GM10248 (cell line): Measurements from ENCODE around the gene ODF2L.

Experiments
- CTCF ChIA-PET: fragments of 300-600 bp; sonication (Branson Sonifier 250); formaldehyde crosslinking; extraction: SDS; loops from one replicate; lab custom pipeline; 2021; ENCODE audit warnings: antibody characterized with exemption; lab: Yijun Ruan, JAX
- POLR2A ChIA-PET: fragments of 350-650 bp; sonication (Branson Sonifier 250); formaldehyde crosslinking; extraction: SDS; loops from one replicate; lab custom pipeline; 2020; ENCODE audit warnings: antibody characterized with exemption; lab: Yijun Ruan, JAX
- DNase-seq: peaks from one replicate; pipeline ENCODE4 v3.0.0; 2012; ENCODE audit errors: extremely low spot score
- CTCF ChIP-seq: IDR thresholded peaks from 2 replicates; pipeline ENCODE4 v1.5.1; 2012; ENCODE audit warnings: mild to moderate bottlenecking, low read depth; ENCODE audit errors: extremely low read depth, missing control alignments, control extremely low read depth

The ODF2L gene

GRCh38 chr1:86380257-86380861 is 15.8 kb downstream of the ODF2L start:
- peak; percentile 70 for TF ChIP-seq CTCF
- CTCF ChIA-PET = interaction anchor here (0.6 to 5.1 kb wide), 25 partner anchors 11 to 722 kb away, joined by 3 to 81 read pairs (median 5); partner anchors contain the start of genes ODF2L and SH3GLB1
- peak; percentile 37 for DNase-seq
- POLR2A ChIA-PET = no interaction called here

- no peak for TF ChIP-seq CTCF
- DNase-seq = no peak
- ChIA-PET POLR2A (no interaction called here), CTCF (interaction anchor here (1.4 to 5.1 kb wide), 6 partner anchors 12 to 375 kb away, joined by 3 to 81 read pairs (median 10); partner anchors contain the start of gene SH3GLB1)
Measured at GRCh38 chr1:86378813-86379212, 17.3 kb downstream of the ODF2L start.

DNA sequence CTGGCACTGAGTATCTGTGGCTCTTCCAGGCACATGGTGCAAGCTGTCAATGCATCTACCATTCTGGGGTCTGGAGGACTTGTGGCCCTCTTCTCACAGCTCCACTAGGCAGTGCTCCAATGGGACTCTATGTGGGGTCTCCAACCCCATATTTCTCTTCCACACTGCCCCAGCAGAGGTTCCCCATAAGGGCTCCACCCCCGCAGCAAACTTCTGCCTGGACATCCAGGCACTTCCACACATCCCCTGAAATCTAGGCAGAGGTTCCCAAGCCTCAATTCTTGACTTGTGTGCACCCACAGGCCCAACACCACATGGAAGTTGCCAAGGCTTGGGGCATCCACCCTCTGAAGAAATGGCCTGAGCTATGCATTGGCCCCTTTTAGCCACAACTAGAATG is 18.8 kb downstream of the ODF2L start:
- POLR2A ChIA-PET = no interaction called here
- no peak for TF ChIP-seq CTCF
- CTCF ChIA-PET = interaction anchor here (1.1 to 5.1 kb wide), 2 partner anchors 17 to 127 kb away, joined by 3 to 81 read pairs; no protein-coding TSS in a partner anchor
- no peak for DNase-seq

DNA sequence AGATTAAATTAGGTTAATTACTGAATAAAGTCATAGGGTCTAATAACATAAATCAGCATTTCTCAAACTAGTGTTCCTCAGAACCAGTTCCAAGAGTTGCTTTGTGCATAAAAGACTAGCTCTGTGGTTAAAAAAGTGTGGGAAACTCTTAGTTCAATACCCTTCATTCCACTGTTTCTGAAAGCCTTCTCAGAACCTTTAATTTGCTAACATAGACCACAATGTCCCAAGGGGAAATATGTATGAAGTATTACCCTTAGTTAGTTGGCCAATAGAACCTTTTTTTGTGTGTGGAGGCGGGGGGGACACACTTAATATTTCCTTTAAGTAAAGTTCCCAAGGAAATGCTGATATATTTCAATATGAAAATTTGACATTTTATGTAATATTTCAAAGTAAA is 20.4 kb downstream of the ODF2L start:
- no peak for DNase-seq
- TF ChIP-seq CTCF = no peak
- ChIA-PET CTCF (interaction anchor here (1.1 to 5.1 kb wide), 2 partner anchors 124 to 128 kb away, joined by 3 to 81 read pairs; no protein-coding TSS in a partner anchor), POLR2A (no interaction called here)

- CTCF ChIA-PET = no interaction called here
- POLR2A ChIA-PET = no interaction called here
- no peak for DNase-seq
- TF ChIP-seq CTCF = no peak
Measured at GRCh38 chr1:86370601-86371022, 25.5 kb downstream of the ODF2L start.

DNA sequence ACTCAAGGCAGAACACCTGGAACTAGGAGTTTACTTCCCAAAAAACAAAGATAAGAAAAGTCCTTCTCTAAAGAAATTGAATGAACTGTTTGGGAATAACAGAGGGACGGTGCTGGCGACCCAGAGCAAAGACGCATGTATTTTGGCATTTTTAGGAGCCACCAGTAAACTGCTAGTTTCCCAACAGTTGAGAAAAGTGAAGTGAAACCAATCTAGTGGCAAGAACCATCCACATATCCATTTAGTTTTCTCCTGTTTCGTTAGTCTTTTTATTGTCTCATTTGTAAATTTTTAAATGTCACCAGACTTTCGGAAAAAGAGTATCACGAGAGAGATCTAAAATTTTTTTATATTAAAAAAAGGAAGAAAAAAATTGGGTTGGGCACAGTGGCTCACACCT is 30.2 kb downstream of the ODF2L start:
- no peak for DNase-seq
- ChIA-PET POLR2A (no interaction called here), CTCF (no interaction called here)
- TF ChIP-seq CTCF = no peak

DNA sequence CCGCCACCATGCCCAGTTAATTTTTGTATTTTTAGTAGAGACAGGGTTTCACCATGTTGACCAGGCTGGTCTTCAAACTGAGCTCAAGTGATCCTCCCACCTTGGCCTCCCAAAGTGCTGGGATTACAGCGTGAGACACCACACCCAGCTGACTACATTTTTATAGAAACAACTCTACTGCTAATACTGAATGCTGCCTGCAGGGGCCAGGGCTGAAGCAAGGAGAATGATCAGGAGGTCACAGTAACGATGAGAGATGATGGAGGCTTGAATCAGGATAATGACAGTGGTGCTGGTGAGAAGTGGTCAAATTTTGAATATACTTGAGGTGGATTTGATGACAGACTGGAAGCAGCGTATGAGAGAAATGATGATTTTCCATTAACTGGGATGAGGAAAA is 33.3 kb downstream of the ODF2L start:
- ChIA-PET POLR2A (no interaction called here), CTCF (interaction anchor here (1.4 kb wide), 1 partner anchor 11 kb away, joined by 3 read pairs; no protein-coding TSS in a partner anchor)
- TF ChIP-seq CTCF = no peak
- no peak for DNase-seq
